Adipocyte (in vitro differentiated cells): ENCODE results near the gene YY1.

Source experiments
- DNase-seq: peaks from one replicate; pipeline ENCODE4 v3.0.0-alpha.2; 2015; ENCODE audit warnings: low read depth
- H3K27me3 ChIP-seq: replicated peaks from 2 replicates; pipeline ENCODE4 v1.7.0; 2013; ENCODE audit warnings: mild to moderate bottlenecking, low read length, moderate library complexity; ENCODE audit not compliant: control insufficient read depth, insufficient read depth
- H3K36me3 ChIP-seq: 2 replicates; pipeline ENCODE4 v1.7.0; 2013; ENCODE audit warnings: low read length, mild to moderate bottlenecking, moderate library complexity; ENCODE audit not compliant: control insufficient read depth, insufficient read depth, severe bottlenecking
- H3K4me1 ChIP-seq: 2 replicates; pipeline ENCODE4 v1.7.0; 2013; ENCODE audit warnings: mild to moderate bottlenecking, low read length, moderate library complexity; ENCODE audit not compliant: control insufficient read depth, insufficient read depth
- H3K4me3 ChIP-seq: 2 replicates; pipeline ENCODE4 v1.7.0; 2013; ENCODE audit warnings: mild to moderate bottlenecking, low read length, moderate library complexity
- H3K9ac ChIP-seq: 2 replicates; pipeline ENCODE4 v1.7.0; 2013; ENCODE audit warnings: mild to moderate bottlenecking, low read length, moderate library complexity
- H3K9me3 ChIP-seq: 2 replicates; pipeline ENCODE4 v1.7.0; 2013; ENCODE audit warnings: mild to moderate bottlenecking, low read length, moderate library complexity; ENCODE audit not compliant: control insufficient read depth

The YY1 gene

GRCh38 chr14:100238419-100239210 is at the start of gene YY1:
Gene YY1 (plus strand): TSS chr14:100239144. CDS start chr14:100239245, 101 bp downstream.
- H3K4me1 ChIP-seq, result peaks cover 34% of the 10 kb centered on the region
- peak within 1 kb of the TSS; percentile 96 for H3K4me3 ChIP-seq
- H3K36me3 ChIP-seq, result no peaks in the 10 kb centered on the region
- peak; percentile 100 for DNase-seq
- no peaks in the 10 kb centered on the region for H3K27me3 ChIP-seq
- H3K9ac ChIP-seq, result peak within 1 kb of the TSS; percentile 97
- no peaks in the 10 kb centered on the region for H3K9me3 ChIP-seq

- H3K27me3 ChIP-seq, result no peaks in the 10 kb centered on the region
- H3K36me3 ChIP-seq, result no peaks in the 10 kb centered on the region
- H3K9ac ChIP-seq, result no peak overlapping the region
- peaks cover 16% of the 10 kb centered on the region for H3K4me1 ChIP-seq
- no peak overlapping the region for H3K4me3 ChIP-seq
- no peak for DNase-seq
- H3K9me3 ChIP-seq, result no peaks in the 10 kb centered on the region
Observed at GRCh38 chr14:100190126-100190525, 48.8 kb upstream of the YY1 start.

- H3K9ac ChIP-seq, result peak overlapping the region; percentile 88
- H3K36me3 ChIP-seq, result no peaks in the 10 kb centered on the region
- H3K4me1 ChIP-seq, result peaks cover 16% of the 10 kb centered on the region
- H3K9me3 ChIP-seq, result no peaks in the 10 kb centered on the region
- H3K4me3 ChIP-seq, result no peak overlapping the region
- DNase-seq, result no peak
- H3K27me3 ChIP-seq, result no peaks in the 10 kb centered on the region
Observed at GRCh38 chr14:100191584-100192249, 47.2 kb upstream of the YY1 start.

- peak overlapping the region; percentile 81 for H3K4me3 ChIP-seq
- DNase-seq, result no peak
Observed at GRCh38 chr14:100192250-100192671, 46.7 kb upstream of the YY1 start.

GRCh38 chr14:100192672-100193416 is 46.1 kb upstream of the YY1 start:
- peak overlapping the region; percentile 81 for H3K4me3 ChIP-seq
- H3K36me3 ChIP-seq, result no peaks in the 10 kb centered on the region
- no peaks in the 10 kb centered on the region for H3K9me3 ChIP-seq
- peak; percentile 99 for DNase-seq
- H3K27me3 ChIP-seq, result no peaks in the 10 kb centered on the region
- H3K9ac ChIP-seq, result peak overlapping the region; percentile 88
- peaks cover 16% of the 10 kb centered on the region for H3K4me1 ChIP-seq

More at GRCh38 chr14:100192250-100192671, 46.7 kb upstream of the YY1 start:
- Histone ChIP-seq H3K9me3 (no peaks in the 10 kb centered on the region), H3K36me3 (no peaks in the 10 kb centered on the region), H3K4me1 (peaks cover 16% of the 10 kb centered on the region), H3K27me3 (no peaks in the 10 kb centered on the region), H3K9ac (peak overlapping the region; percentile 88)

- no peak for DNase-seq
- Histone ChIP-seq H3K27me3 (no peaks in the 10 kb centered on the region), H3K9me3 (no peaks in the 10 kb centered on the region), H3K9ac (peak overlapping the region; percentile 88), H3K36me3 (no peaks in the 10 kb centered on the region), H3K4me3 (peak overlapping the region; percentile 81), H3K4me1 (peaks cover 13% of the 10 kb centered on the region)
Observed at GRCh38 chr14:100193417-100194357, 45.3 kb upstream of the YY1 start.

GRCh38 chr14:100199240-100199860 is 39.6 kb upstream of the YY1 start:
- Histone ChIP-seq H3K4me1 (peaks cover 4% of the 10 kb centered on the region), H3K36me3 (no peaks in the 10 kb centered on the region), H3K4me3 (no peak overlapping the region), H3K9me3 (no peaks in the 10 kb centered on the region), H3K9ac (no peak overlapping the region), H3K27me3 (no peaks in the 10 kb centered on the region)
- DNase-seq, result no peak

GRCh38 chr14:100200311-100200710 is 38.6 kb upstream of the YY1 start:
- Histone ChIP-seq H3K4me1 (peaks cover 7% of the 10 kb centered on the region), H3K27me3 (no peaks in the 10 kb centered on the region), H3K9me3 (no peaks in the 10 kb centered on the region), H3K9ac (no peak overlapping the region), H3K4me3 (no peak overlapping the region), H3K36me3 (no peaks in the 10 kb centered on the region)
- no peak for DNase-seq

GRCh38 chr14:100201701-100202100 is 37.2 kb upstream of the YY1 start:
- no peak for DNase-seq
- Histone ChIP-seq H3K9me3 (no peaks in the 10 kb centered on the region), H3K27me3 (no peaks in the 10 kb centered on the region), H3K4me3 (no peak overlapping the region), H3K4me1 (peaks cover 7% of the 10 kb centered on the region), H3K36me3 (no peaks in the 10 kb centered on the region), H3K9ac (no peak overlapping the region)

GRCh38 chr14:100202712-100203111 is 36.2 kb upstream of the YY1 start:
- Histone ChIP-seq H3K36me3 (no peaks in the 10 kb centered on the region), H3K4me3 (no peak overlapping the region), H3K9ac (no peak overlapping the region), H3K27me3 (no peaks in the 10 kb centered on the region), H3K4me1 (peaks cover 7% of the 10 kb centered on the region), H3K9me3 (no peaks in the 10 kb centered on the region)
- DNase-seq, result no peak
